Activated CD4-positive, alpha-beta T cell treated with anti-CD3 and anti-CD28 coated beads for 24 hours (primary cell): ENCODE data around the gene PHKA1.
"Not testable (repeated sequence)": the region's sequence is repeated elsewhere in the genome, so short reads cannot be mapped to it uniquely, and the experiment has no call there.

Experiments used
- DNase-seq, 2 donors: peaks; one replicate each; pipeline ENCODE4 v3.0.0-alpha.2; 2020; ENCODE audit warnings: low read depth in 2 of 2

PHKA1 gene

DNA sequence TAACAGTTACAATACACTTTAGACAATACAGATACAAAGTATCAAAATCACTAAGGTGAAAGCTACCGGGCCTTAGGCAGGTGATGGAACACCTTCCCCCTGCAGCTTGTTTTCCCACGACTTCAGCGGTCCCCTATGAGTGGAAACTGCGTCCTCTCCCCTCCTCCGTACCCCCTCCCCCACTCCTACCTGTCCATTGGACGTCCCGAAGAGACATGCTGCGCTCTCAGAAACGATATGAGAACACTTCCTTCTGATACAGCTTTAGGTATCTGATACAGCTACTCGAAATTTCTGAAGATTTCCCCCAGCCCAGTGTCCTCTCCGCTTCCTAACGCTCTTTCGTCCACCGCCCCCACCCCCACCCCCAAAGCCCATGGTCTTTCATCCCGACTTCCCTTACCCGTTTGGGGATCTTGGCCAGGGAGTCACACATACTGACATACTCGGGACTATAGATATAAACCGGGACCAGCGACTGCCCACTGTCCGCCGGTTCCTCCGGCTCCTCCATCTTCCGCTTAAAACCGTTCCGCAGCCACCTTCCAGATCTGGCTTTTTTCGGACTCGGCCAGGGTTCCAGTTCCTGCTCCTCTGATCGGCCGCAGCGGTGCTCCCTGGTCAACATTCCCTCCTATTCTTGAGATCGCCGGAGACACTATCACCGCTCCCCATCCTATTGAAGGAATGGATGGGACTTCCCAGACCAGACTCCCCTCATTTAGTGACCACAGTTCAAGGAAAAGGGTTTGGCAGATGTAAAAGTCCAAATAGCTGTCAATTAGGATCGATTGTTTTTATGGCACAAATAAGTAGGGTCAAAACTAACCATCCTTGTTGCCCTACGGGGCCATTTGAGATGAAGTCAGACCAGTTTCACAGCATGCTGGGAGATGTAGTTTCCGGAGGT, 141.6 kb downstream of the PHKA1 start, which contains the start of gene HDAC8:
HDAC8 (minus strand) TSS at position 596 of the 910 bp plus-strand sequence; CDS start at position 514, 82 bp downstream.
- peak; percentile 9 to 11 for DNase-seq

DNA sequence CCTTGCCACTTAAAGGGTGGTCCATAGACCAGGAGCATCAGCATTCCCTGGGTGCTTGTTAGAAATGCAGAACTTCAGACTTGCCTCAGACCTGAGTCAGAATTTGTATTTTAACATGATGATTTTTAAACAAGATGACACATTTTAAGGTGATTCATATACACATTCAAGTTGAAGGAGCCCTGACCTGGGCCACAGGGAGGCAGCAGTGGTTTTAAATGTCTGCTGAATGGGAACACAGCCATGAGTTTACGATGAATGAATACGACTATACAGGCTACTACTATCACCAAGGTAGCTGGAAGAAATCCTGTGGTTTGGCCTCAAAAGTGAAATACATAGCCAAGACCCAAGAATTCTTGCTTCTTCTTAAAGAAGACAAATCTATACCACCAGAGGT, 144.3 kb downstream of the PHKA1 start:
- no peak for DNase-seq

DNA sequence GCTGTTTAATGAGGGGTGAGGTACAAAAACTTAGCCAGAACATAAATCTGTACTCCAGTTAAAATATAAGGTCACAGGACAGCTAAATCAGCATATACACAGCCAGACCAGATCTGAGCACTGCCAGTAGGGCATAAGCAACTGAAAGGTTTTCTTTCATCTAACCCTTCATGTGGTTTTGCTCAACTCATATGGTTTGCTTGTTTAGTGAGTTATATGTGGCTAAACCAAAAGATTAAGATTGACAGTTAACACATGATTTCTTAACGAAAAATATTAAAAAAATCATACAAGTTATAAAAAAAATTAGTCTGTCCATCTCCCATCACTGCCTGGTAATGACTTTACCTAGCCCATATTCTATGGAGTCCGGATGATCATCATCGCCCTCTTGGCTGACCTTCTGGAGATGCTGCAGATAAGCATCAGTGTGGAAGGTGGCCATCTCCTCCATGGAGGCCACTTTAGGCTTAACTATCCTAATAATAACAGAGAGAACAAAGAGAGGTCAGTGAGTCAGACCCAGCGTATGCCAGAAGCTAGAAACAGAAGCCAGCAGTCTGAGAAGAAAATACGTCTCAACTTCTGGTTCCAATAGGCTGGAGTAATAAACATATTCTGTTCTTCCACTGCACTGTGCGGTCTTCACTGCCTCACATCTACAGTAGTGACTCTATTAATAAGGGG, 145.6 kb downstream of the PHKA1 start:
- no peak for DNase-seq

GRCh38 chrX:72566448-72566847, 147.7 kb downstream of the PHKA1 start:
- DNase-seq = no peak

GRCh38 chrX:72559655-72560054, 154.5 kb downstream of the PHKA1 start:
- not testable (repeated sequence) for DNase-seq

DNA sequence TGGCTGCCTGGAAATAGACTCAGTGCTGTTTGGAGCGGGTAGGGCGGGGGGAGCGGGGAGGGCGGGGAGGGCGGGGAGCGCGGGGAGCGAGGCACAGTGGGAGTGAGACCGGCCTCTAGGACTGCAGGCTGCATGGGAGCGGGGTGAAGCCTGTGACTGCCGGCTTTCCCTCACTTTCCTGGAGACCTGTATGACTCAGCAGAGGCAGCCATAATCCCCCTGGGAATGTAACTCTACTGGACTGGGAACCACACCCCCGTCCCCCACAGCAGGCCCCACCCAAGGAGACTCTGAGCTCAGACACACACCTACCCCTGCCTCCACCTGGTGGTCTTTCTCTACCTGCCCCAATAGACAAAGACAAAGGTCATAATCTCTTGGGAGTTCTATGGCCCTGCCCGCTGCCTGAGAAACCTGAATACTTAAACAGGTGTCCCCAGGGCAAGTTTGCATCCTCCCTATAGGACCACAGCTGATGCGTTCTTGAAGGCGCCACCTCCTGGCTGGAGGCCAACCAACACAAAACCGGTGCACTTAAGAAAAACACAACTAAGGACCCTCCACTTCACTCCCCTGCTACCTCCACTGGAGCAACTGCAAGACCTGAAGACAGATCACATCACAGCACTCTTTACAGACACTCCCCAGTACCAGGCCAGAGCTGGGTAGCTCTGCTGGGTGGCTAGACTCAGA, 159.5 kb downstream of the PHKA1 start:
- no peak for DNase-seq

DNA sequence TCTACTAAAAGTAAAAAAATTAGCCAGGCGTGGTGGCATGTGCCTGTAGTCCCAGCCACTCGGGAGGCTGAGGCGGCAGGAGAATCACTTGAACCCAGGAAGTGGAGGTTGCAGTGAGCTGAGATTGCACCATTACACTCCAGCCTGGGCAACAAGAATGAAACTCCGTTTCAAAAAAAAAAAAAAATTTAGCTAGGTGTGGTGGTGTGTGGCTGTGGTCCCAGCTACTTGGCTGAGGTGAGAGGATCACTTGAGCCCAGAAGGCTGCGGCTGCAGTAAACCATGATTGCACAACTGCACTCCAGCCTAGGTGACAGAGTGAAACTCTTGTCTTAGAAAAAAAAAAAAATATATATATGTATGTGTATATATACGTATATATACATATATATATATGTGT, 161.7 kb downstream of the PHKA1 start:
- not testable (repeated sequence) for DNase-seq

GRCh38 chrX:72545990-72546389, 168.1 kb downstream of the PHKA1 start:
- no peak for DNase-seq

- no peak for DNase-seq
Measured at GRCh38 chrX:72540318-72540717, 173.8 kb downstream of the PHKA1 start.

DNA sequence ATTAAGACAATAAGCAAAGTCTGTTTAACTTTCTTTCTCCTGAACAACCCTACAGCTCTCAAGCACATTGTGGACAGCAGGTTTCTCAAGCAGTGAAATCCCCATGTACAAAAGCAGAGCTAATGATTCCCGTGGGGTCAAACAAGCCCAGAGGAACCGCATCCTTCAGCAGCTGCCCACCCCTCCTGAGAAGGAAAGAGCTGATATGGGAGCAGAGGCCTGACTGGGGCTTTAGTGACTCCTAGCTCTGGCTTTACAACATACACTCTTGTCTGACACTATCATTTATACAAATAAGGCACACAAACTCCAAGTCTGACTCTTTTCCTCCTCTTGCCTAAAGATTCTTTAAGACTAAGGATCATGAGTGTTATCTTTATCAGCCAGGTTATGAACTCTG, 174.3 kb downstream of the PHKA1 start:
- DNase-seq = no peak

- no peak for DNase-seq
Measured at GRCh38 chrX:72536542-72536941, 177.6 kb downstream of the PHKA1 start.

- DNase-seq = no peak
Measured at GRCh38 chrX:72532366-72532765, 181.7 kb downstream of the PHKA1 start.
